Activated CD8-positive, alpha-beta memory T cell treated with anti-CD3 and anti-CD28 coated beads, Interleukin-2, amount 10 ng/mL, durations not matched to agents 7 days and 5 days (primary cell): ENCODE results near the gene CLPTM1L. TPM values are rescaled to one million over a fixed set of nuclear protein-coding genes. Genes with fewer than 3 reads are reported as not detected.
"Not testable (repeated sequence)": the region's sequence is repeated elsewhere in the genome, so short reads cannot be mapped to it uniquely, and the experiment has no call there.

ENCODE experiments used
- ATAC-seq: fragments of 150-1000 bp; cut with Tn5 transposase; one replicate; pipeline ENCODE4 v1.10.0; 2021; ENCODE audit warnings: moderate library complexity
- CTCF ChIA-PET: fragments of 350-600 bp; sonication (Branson Sonifier 250); formaldehyde crosslinking; loops from one replicate; lab custom pipeline; 2021; ENCODE audit warnings: antibody characterized with exemption; lab: Charles Lee
- DNase-seq: peaks from one replicate; pipeline ENCODE4 v3.0.0-alpha.2; 2020
- H3K27ac Mint-ChIP-seq: one replicate; pipeline ENCODE4 v1.8.0; 2021; ENCODE audit warnings: mild to moderate bottlenecking, mixed read lengths
- H3K27me3 Mint-ChIP-seq: one replicate; pipeline ENCODE4 v1.8.0; 2021; ENCODE audit warnings: mixed read lengths
- H3K36me3 Mint-ChIP-seq: one replicate; pipeline ENCODE4 v1.8.0; 2021; ENCODE audit warnings: mild to moderate bottlenecking, mixed read lengths
- H3K4me1 Mint-ChIP-seq: one replicate; pipeline ENCODE4 v1.8.0; 2021; ENCODE audit warnings: mixed read lengths
- H3K4me3 Mint-ChIP-seq: one replicate; pipeline ENCODE4 v1.8.0; 2021; ENCODE audit warnings: mild to moderate bottlenecking, moderate library complexity, mixed read lengths
- H3K9me3 Mint-ChIP-seq: one replicate; pipeline ENCODE4 v1.8.0; 2022; ENCODE audit warnings: low read depth, mixed read lengths
- microRNA-seq: library from miRNA; unstranded; fragments of <30 nt; microRNA quantifications from one replicate; pipeline ENCODE4 v1.2.0, GENCODE V29; 2022
- total RNA-seq, 2 experiments: library from RNA; stranded (reverse); gene quantifications; one replicate each; pipeline ENCODE4 v1.2.3, GENCODE V29; 2021

CLPTM1L gene
- total RNA-seq, 2 experiments from 2014 or later, result 107 to 115 TPM

DNA sequence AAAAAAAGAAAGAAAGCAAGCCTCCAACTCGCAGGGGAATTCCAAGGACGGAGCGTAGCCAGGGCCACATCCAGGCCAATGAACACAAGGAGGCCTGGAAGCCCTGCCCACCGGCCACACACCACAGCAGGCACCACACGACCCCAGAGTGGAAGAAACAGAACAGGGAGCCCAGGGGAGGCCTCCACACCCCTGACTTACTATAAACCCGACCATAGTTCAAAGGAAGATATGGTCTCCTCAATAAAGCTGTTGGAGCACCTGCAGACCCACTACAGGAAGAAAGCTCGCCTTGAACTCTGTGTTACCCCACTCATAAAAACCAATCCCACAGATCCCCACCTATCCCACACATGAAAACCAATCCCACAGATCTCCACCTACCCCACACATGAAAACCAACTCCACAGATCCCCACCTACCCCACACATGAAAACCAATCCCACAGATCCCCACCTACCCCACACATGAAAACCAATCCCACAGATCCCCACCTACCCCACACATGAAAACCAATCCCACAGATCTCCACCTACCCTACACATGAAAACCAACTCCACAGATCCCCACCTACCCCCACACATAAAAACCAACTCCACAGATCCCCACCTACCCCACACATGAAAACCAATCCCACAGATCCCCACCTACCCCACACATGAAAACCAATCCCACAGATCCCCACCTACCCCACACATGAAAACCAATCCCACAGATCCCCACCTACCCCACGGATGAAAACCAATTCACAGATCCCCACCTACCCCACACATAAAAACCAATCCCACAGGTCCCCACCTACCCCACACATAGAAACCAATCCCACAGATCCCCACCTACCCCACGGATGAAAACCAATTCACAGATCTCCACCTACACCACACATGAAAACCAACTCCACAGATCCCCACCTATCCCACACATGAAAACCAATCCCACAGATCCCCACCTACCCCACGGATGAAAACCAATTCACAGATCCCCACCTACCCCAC, 69.2 kb downstream of the CLPTM1L start:
- H3K36me3 Mint-ChIP-seq, DNase-seq, H3K9me3 Mint-ChIP-seq, H3K4me1 Mint-ChIP-seq, ATAC-seq, H3K27me3 Mint-ChIP-seq, CTCF ChIA-PET, H3K4me3 Mint-ChIP-seq, H3K27ac Mint-ChIP-seq: not testable (repeated sequence)

DNA sequence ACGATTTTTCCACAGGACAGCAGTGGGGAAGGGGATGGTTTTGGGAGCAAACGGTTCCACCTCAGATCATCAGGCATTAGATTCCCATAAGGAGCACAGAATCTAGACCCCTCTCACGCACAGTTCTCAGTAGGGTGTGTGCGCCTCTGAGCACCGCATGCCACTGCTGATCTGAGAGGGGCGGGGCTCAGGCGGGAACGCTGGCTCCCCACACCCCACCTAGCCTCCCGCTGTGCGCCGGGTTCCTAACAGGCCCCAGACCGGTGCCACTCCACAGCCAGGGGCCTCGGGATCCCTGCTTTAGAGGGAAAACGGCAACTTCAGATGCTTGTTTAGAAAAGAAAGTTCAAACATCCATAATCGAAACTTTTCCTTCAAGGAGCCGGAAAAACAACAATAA, 70.4 kb downstream of the CLPTM1L start:
- H3K36me3 Mint-ChIP-seq, result peaks cover 2% of the 10 kb centered on the region
- H3K27me3 Mint-ChIP-seq, result peaks cover 3% of the 10 kb centered on the region
- H3K9me3 Mint-ChIP-seq, result peaks cover 4% of the 10 kb centered on the region
- H3K4me1 Mint-ChIP-seq, result no peaks in the 10 kb centered on the region
- DNase-seq (no peak), ATAC-seq (no peak)
- no peak overlapping the region for H3K27ac Mint-ChIP-seq
- H3K4me3 Mint-ChIP-seq, result no peak overlapping the region
- CTCF ChIA-PET, result no interaction called here

DNA sequence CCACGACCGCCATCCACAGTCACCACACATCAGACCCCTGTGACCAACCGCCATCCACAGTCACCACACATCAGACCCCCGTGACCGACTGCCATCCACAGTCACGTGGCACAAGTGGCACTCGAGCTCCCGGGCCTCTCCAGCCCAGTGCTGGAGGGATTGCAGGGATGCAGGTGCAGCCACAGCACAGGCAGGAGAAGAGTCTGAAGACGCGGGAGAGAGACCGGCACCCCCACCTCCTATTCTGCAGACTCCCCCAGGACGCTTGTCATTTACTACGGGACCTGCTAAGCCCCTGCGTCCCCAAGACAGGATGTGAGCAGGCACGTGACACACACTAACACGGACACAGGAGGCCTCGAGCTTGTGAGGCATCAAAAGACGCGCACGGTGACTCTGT, 71.2 kb downstream of the CLPTM1L start:
- CTCF ChIA-PET, result no interaction called here
- H3K4me1 Mint-ChIP-seq, result peaks cover 4% of the 10 kb centered on the region
- no peak for DNase-seq
- H3K36me3 Mint-ChIP-seq, result peaks cover 2% of the 10 kb centered on the region
- H3K27me3 Mint-ChIP-seq, result peaks cover 4% of the 10 kb centered on the region
- ATAC-seq, result no peak
- no peak overlapping the region for H3K27ac Mint-ChIP-seq
- H3K9me3 Mint-ChIP-seq, result peaks cover 4% of the 10 kb centered on the region
- H3K4me3 Mint-ChIP-seq, result no peak overlapping the region

DNA sequence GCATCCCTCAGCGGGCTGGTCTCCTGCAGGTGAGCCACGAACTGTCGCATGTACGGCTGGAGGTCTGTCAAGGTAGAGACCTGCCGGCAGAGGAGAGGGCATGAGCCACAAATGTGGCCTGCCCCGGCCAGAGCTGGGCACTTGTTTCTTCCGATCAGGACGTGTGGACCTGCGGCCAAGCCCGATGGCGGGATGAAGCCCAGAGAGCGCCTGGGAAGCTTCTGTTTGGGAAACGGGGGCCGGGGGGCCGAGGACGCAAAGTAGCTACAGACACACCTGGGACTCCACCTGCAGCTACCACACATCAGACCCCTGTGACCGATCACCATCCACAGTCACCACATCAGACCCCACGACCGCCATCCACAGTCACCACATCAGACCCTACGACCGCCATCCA, 72.7 kb downstream of the CLPTM1L start:
- Mint-ChIP-seq H3K9me3 (no peaks in the 10 kb centered on the region), H3K27ac (no peak overlapping the region), H3K36me3 (peaks cover 2% of the 10 kb centered on the region), H3K27me3 (peaks cover 9% of the 10 kb centered on the region), H3K4me1 (peaks cover 8% of the 10 kb centered on the region), H3K4me3 (no peak overlapping the region)
- no peak for DNase-seq
- no peak for ATAC-seq
- CTCF ChIA-PET, result no interaction called here

DNA sequence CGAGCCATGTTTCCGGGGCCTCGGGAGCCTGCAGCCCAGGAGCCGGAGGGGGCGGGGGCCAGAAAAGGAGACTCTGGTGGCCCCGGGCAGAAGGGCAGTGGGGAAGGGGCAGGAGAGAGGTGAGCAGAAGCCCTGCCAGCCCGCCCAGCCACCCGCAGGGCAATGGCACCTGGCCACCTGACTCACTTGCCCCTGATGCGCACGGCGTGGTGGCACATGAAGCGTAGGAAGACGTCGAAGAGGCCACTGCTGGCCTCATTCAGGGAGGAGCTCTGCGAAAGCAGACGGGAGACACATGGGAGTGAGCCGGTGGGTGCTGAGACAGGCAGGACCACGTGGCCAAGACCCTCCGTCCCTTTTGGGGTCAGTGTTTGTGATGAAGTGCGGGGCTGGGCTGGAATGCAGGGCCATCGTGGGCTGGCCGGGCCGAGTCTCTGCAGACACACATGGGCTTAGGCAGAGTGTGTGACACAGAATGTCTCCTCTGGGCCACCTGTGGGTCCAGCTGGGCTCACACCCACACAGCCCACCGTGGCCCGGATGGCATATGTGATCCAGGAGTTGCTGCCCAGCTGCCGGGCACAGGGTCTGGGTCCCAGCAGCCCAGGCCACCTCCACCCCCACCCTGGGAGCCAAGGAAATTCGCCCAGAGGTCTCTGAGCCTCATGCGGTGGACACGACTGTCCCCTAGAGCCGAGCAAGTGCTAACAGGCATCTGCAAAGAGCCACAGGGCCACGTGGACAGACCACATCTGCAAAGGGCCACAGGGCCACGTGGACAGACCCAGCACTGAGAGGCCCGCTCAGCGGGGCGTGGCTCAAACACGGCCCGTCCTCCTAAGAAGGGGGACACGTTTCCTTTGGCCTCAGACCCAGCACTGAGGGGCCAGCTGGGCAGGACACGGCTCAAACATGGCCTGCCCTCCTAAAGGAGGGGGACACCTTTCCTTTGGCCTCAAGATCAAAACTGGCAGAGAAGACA, 73.7 kb downstream of the CLPTM1L start:
- Mint-ChIP-seq H3K27ac (no peak overlapping the region), H3K9me3 (no peaks in the 10 kb centered on the region), H3K36me3 (peaks cover 2% of the 10 kb centered on the region), H3K4me1 (peaks cover 8% of the 10 kb centered on the region), H3K4me3 (no peak overlapping the region), H3K27me3 (peaks cover 14% of the 10 kb centered on the region)
- ATAC-seq (no peak), DNase-seq (no peak)
- CTCF ChIA-PET, result no interaction called here

DNA sequence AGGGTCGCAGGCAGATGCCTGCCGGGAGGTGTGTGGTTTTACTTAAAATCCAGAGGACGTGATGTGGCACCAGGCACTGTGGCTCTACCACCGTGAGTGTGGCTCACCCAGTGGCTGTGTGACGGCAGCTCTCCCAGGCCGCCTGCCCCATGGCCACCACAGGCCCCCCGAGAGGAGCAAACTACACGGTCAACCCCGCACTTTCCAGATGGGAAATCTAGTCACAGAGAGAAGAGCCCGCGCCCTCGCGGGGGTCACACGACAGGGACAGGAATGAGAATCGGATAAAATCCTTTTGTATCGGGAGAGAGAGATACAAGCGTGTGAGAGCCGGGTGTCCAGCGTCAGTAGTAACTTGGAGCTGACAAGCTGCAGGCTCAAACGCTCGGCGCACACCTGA, 74.5 kb downstream of the CLPTM1L start:
- Mint-ChIP-seq H3K27me3 (peaks cover 14% of the 10 kb centered on the region), H3K4me3 (no peak overlapping the region), H3K9me3 (no peaks in the 10 kb centered on the region), H3K27ac (no peak overlapping the region), H3K4me1 (peaks cover 8% of the 10 kb centered on the region), H3K36me3 (peaks cover 2% of the 10 kb centered on the region)
- DNase-seq (no peak), ATAC-seq (no peak)
- CTCF ChIA-PET, result no interaction called here

DNA sequence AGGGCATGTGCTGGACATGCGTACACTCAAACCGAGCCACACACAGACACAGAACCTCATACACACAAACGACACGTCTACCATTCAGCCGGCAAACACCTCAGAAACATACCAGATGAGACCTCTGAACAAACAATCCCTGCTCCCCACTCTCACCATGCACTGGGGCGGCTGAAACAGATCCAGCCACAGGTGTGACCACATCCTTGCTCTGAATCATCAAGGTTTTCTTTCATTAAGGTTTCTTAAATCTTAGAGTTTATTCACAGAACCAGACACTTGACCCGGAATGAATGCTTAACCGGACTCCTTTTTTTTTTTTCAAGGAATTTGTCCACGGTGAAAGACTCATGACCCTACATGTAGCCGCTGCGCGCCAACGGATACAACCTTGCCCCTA, 76.2 kb downstream of the CLPTM1L start:
- peaks cover 14% of the 10 kb centered on the region for H3K27me3 Mint-ChIP-seq
- H3K4me3 Mint-ChIP-seq, result no peak overlapping the region
- DNase-seq, result peak; percentile 80
- peak; percentile 82 for ATAC-seq
- no peaks in the 10 kb centered on the region for H3K9me3 Mint-ChIP-seq
- CTCF ChIA-PET, result no interaction called here
- no peaks in the 10 kb centered on the region for H3K36me3 Mint-ChIP-seq
- no peak overlapping the region for H3K27ac Mint-ChIP-seq
- peaks cover 8% of the 10 kb centered on the region for H3K4me1 Mint-ChIP-seq

DNA sequence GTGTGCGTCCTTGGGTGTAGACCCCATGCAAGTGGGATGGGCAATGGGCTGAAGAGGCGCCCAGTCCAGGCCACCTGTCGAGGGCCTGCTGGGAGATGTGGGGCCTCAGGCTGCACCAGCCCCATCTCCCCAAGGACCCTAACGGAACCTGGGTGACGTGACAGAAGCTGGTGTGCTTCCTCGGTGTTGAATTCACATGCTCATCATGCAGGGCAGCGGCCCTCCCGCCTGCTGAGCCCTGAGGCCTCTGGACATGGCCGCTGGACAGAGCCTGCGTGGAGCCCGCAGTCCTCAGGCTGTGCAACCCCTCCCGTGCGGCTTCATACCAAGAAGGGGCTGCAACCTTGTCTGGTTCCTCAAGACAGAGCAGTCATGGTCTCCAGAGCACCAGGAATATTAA, 76.8 kb downstream of the CLPTM1L start:
- Mint-ChIP-seq H3K9me3 (no peaks in the 10 kb centered on the region), H3K36me3 (no peaks in the 10 kb centered on the region), H3K4me1 (peaks cover 8% of the 10 kb centered on the region)

More for the DNA sequence above, 76.8 kb downstream of the CLPTM1L start:
- no peak overlapping the region for H3K27ac Mint-ChIP-seq
- peaks cover 14% of the 10 kb centered on the region for H3K27me3 Mint-ChIP-seq
- no peak overlapping the region for H3K4me3 Mint-ChIP-seq
- ATAC-seq (no peak), DNase-seq (no peak)
- CTCF ChIA-PET, result no interaction called here

Small RNA genes within 50 kb of the gene (microRNA-seq; reads per million reads assigned to microRNA genes)
- gene MIR4457, result not detected

Other genes with a start within 250 kb of the CLPTM1L start
- gene SLC12A7, start 233.0 kb downstream of the CLPTM1L start, total RNA-seq, result 10 to 100 TPM in 1 of 2 experiments, 1 to 10 TPM in 1; 6.6 to 12.2 TPM
- not detected for gene SLC6A19, start 143.5 kb downstream of the CLPTM1L start, total RNA-seq
- not detected for gene SLC6A18, start 119.7 kb downstream of the CLPTM1L start, total RNA-seq
- 1 to 10 TPM in 1 of 2 experiments, under 1 TPM in 1; 0.82 to 1.5 TPM for gene TERT, start 50.0 kb downstream of the CLPTM1L start, total RNA-seq
- under 1 TPM; 0.07 to 0.23 TPM for gene SLC6A3, start 100.3 kb upstream of the CLPTM1L start, total RNA-seq
- gene LPCAT1, start 178.9 kb upstream of the CLPTM1L start, total RNA-seq, result 10 to 100 TPM; 83.8 to 85.3 TPM